Posterior vena cava (tissue), 2 donors: ENCODE data around the gene PBX4. TPM values are rescaled to one million over a fixed set of nuclear protein-coding genes. Genes with fewer than 3 reads are reported as not detected.
"Not testable (repeated sequence)": the region's sequence is repeated elsewhere in the genome, so short reads cannot be mapped to it uniquely, and the experiment has no call there.

Experiments used
- DNase-seq: peaks from one replicate; pipeline ENCODE4 v3.0.0-alpha.2; 2020; ENCODE audit warnings: low spot score
- intact Hi-C, 2 donors: fragments of 100-400 bp; cut with DNase I; formaldehyde crosslinking; loops; one replicate each; pipeline versions ENCODE4 v1.14.1 to v1.14.2; 2022 to 2023
- long read RNA-seq, 2 donors: library from polyadenylated mRNA; unstranded; transcript quantifications; one replicate each; pipeline ENCODE4 v2.0.0, GENCODE V29; 2020 to 2021
- total RNA-seq, 2 donors: library from RNA; stranded (reverse); fragmentation: NEBNext Ultra II Directional; extraction: Animal tissue kit (Norgen Biotek cat#: 25700); gene quantifications; one replicate each; pipeline ENCODE4 v1.2.1, GENCODE V29; 2021
- donor health status: DM: yes; HTN: yes; CAD: no.
- donor health status: DM: yes; HTN: yes; CAD: no.

Gene PBX4, protein sequence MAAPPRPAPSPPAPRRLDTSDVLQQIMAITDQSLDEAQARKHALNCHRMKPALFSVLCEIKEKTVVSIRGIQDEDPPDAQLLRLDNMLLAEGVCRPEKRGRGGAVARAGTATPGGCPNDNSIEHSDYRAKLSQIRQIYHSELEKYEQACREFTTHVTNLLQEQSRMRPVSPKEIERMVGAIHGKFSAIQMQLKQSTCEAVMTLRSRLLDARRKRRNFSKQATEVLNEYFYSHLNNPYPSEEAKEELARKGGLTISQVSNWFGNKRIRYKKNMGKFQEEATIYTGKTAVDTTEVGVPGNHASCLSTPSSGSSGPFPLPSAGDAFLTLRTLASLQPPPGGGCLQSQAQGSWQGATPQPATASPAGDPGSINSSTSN
- total RNA-seq = under 1 TPM; 0.29 to 0.93 TPM
- long read RNA-seq, donor 1 = 0 reads
- long read RNA-seq, donor 2, partial matches to known transcripts = 1 of 4 reads
- long read RNA-seq, donor 2, other reads (novel, unspliced or antisense) = 3 of 4 reads

DNA sequence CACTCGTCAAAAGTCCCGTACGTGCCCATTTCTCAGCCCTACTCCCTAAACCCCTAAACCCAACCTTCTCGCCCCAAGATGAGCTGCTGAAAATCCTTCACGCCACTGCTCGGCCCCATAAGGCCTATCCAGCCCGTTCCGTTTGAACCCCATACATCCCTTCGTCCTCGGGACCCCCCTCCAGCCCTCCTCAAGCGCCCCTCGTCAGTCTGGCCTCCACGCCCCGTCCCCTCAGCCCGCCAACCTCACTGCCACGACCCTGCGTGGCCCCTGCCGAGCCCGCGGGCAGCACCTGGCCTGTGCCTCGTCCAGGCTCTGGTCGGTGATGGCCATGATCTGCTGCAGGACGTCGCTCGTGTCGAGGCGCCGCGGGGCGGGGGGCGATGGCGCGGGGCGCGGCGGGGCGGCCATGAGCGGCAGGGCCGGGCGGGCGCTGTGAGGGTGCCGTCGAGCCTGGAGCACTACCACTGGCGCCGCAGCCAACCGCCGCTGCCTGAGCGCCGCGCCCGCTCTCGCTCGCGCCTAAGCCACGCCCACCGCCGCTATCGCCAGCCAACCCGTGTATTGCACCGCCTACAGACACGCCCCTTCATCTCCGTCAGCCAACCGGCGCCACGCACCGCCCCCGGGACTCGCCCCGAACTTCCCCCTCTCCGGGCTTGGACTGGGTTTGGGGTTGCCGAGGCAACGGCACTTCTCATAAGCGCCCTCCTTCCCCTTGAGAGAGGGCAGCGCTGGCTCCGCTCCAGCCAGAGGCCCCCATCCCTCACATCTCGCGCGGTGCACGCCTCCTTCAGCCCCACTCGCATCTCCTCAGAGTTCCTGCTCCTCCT lies at the start of gene PBX4:
PBX4 (minus strand) TSS at position 469 of the 833 bp plus-strand sequence; CDS start at position 411, 58 bp downstream.
- intact Hi-C loops = no loop called here
- peak; percentile 98 for DNase-seq

DNA sequence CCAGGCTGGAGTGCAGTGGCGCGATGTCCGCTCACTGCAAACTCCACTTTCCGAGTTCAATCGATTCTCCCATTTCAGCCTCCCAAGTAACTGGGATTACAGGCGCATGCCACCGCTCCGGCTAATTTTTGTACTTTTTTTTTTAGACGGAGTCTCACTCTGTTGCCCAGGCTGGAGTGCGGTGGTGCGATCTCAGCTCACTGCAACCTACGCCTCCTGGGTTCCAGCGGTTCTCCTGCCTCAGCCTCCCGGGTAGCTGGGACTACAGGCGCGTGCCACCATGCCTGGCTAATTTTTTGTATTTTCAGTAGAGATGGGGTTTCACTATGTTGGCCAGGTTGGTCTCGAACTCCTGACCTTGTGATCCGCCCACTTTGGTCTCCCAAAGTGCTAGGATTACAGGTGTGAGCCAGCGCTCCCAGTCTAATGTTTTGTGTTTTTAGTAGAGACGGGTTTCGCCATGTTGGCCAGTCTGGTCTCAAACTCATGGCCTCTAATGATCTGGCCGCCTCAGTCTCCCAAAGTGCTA lies 47.0 kb upstream of the PBX4 start:
- peak; percentile 42 for DNase-seq
- intact Hi-C loops = not testable (repeated sequence)

DNA sequence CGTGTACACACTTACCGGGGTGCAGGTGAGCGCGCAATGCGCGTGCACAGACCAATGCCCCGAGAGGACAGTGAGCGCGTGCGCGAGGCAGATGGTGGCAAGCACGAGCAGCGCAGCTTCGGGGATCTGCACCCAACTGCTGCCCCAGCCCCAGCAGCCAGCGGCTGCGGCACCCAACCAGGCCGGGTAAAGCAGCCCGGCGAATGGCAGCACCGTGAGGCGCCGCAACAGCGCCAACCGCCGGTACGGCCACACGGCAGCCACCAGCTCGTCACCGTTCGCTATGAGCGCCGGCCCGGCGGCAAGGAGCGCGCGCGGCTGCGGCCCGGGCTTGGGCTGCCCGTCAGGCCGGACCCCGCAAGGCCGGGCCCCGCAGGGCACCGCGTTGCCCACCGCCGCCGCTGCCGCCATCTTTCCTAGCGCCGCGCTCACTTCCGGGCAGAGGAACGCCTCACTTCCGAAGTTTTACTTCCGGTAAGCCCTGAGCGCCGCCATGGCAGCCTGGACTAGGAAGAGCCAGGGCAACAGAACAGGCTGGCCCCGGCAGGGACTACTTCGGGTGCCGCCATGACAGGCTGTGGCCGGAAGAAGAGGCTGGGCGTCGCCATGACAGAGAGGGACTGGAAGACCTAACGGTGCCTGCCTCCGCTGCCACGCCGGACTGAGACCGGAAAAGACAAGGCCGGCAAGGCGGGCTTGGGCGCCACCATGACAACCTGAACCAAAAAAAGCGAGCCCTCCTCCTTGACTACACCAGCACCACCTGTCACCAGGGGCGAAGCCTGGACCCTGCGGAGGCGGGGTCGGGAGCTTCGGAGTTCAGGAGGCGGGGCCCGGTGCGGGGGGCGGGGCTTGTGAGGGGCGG lies 45.0 kb upstream of the PBX4 start, which contains the start of gene ATP13A1:
ATP13A1 (minus strand) TSS at position 421 of the 865 bp plus-strand sequence; CDS start at position 411, 10 bp downstream.
- DNase-seq = peak; percentile 99
- intact Hi-C loops = no loop called here

DNA sequence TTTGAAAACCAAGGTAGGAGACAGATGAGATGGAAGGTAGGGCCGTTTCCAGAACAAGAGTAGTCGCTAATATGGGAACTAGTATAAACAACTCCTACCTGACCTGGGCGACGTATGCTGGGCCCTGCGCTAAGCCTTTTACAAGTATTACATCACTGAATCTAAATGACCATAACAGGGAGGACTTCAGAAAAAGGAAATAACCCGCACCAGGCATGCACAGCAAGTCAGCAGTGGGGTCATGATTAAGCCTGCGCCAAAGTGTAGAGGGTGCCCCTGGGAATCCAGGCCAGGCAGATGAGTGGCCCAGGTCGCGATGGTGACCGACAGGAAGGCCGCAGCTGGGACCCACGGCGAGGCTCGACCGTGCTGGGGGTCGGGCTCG lies 44.4 kb upstream of the PBX4 start:
- DNase-seq = no peak
- intact Hi-C loops = no loop called here

DNA sequence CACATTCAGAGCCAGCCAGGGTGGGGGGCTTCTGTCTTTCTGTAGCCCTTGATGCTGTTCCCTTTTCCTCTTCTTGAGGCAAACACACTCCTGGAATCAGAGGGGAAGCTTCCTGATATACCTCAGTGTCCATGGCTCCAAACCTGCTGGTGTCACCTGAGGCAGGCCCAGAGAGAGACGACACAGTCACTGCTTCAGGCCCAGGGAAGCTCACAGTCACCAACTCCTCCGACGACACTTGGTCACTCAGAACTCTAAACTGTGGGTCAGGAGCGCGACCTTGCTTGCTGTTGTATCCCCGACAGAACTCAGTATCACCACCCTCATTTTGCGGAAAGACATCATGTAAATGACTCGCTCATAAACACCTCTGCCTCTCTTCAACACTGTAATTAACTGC lies 43.9 kb upstream of the PBX4 start:
- intact Hi-C loops = no loop called here

DNA sequence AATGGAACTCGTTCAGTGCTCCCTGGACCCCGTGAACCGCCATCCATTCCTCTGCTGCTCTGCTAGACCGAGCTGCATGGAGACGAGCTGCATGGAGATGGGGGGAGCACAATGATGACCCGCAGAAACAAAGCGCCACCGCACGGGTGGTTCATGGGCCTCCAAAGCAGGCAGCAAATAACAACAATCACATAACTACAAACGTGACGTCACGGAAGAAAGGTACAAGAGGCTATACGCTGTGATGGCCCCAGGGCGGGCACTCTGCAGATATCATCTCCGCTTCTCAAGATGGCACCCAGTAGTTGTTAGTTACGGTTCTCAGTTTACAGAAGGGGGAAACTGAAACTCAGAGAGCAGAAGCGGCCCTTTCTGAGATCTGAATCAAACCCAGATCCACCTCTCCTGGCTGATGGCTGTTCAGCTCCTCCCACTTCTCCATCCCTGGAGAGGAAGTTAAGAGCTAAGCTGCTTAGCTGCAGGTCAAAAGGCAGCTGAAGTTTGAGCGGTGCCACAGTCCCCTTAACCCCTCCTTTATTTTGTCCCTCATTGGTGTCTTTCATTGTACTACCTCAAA lies 43.3 kb upstream of the PBX4 start:
- peak; percentile 63 for DNase-seq
- intact Hi-C loops = no loop called here

More for the DNA sequence above, 43.9 kb upstream of the PBX4 start:
- peak; percentile 64 for DNase-seq

DNA sequence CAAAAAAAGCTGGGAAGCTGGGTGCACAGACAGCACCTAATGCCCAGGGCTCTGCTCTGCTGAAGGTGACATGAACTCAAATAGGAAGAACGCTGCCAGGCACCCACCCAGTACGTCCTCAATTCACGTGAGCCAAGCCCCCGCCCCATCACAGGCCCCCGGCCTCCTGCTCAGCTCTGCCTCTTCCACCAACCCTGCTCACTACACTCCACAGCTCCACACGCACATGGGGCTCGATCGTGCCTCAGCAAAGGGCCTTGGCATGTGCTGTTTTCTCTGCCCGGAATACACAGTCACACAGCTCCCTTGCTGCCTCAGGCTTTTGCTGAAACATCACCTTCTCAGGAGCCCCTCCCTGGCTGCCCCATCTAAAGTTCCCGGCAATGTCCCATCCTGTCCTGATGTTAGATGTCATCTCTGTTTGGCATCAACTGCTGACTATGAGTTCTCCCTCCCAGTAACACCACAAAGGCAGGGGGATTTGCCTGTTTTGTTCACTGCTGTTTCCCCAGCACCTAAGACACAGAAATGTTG lies 42.7 kb upstream of the PBX4 start:
- DNase-seq = peak; percentile 53
- intact Hi-C loops = no loop called here

DNA sequence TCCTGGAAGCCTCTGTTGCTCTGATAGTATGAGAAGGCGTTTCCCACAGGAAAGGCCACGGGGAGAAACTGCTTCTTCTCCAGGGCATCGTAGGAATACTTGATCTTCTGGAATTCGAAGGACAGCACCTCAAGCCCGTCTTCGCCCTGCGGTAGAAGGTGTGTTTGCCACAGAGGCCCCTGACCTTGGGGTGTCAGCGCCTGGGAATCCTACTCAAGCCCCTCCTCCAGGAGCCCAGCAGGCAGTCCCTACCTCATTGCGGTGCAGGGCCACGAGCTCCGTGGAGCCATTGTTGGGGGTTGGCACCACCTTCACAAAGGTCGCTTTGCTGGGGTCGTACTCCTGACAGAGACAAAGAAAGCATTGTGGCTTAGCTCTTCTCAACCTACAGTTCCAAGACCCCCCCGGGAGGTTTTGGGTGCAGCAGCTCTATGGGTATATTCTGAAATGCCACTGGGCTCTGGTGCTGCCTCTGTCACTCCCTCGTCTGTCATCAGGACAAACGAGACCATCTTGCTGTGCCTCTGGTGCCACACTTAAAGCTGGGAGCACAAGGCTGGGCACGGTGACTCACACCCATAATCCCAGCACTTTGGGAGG lies 41.3 kb upstream of the PBX4 start:
- intact Hi-C loops = no loop called here

DNA sequence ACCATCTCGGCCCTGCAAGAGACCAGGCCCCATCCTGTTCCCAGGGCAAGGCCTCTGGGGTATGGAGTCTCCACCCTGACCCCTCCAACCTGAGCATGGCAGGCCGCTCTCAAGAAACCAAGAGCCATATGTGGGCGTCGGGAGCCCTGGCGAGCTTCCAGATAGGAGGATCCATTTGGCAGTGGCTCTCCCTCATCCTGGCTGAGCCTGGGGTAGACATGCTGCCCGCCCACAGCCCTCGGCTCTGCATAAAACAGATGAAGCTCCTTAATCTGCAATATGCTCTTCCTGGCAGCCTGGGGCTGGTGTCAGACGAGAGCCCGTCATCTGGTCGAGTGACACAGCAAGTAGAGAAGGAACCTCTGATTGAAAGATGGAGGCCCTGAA lies 38.9 kb upstream of the PBX4 start:
- intact Hi-C loops = no loop called here
- DNase-seq = peak; percentile 75

More for the DNA sequence above, 41.3 kb upstream of the PBX4 start:
- DNase-seq = peak; percentile 64

DNA sequence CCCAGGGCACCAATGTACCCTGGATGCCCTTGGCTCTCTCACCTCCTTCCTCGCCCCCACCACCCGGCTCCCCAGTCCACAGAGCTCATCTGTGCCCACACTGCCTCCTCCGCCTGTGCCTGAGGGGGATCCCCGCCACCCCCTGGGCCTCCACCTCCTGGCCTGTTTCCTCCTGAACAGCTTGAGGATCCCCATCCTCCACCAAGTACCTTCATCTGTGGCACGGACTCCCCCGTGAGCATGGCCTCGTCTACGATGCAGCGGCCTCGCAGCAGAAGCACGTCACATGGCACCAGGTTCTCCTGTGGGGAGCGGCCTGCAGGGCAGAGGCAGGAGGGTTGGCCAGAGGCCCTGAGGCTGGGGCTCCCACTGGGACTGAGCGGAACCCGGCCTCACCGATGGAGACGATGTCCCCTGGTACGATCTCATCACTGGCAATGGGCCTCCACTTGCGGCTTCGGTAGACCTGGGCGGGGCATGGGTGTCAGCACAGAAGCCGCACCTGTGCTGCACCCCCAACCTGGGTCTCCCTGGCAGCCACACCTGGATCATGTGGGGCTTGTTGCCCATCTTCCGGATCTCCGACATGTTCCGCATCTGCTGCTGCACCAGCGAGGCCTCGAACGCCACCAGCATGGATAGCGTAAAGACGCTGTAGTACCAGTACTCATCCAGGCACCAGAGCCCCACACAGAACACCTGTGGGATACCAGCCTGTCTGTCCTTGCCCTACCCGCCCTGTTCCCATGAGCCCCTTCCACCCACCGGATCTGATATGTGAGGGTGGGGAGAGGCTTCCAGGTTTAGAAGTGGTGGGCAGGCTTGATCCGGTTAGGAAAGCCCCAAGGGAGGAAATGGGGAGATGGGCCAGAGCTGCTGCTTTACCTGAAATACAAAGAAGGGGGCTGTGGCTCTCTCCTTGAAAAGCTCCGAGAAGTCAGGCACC lies 38.2 kb upstream of the PBX4 start:
- intact Hi-C loops = no loop called here
- DNase-seq = peak; percentile 68

DNA sequence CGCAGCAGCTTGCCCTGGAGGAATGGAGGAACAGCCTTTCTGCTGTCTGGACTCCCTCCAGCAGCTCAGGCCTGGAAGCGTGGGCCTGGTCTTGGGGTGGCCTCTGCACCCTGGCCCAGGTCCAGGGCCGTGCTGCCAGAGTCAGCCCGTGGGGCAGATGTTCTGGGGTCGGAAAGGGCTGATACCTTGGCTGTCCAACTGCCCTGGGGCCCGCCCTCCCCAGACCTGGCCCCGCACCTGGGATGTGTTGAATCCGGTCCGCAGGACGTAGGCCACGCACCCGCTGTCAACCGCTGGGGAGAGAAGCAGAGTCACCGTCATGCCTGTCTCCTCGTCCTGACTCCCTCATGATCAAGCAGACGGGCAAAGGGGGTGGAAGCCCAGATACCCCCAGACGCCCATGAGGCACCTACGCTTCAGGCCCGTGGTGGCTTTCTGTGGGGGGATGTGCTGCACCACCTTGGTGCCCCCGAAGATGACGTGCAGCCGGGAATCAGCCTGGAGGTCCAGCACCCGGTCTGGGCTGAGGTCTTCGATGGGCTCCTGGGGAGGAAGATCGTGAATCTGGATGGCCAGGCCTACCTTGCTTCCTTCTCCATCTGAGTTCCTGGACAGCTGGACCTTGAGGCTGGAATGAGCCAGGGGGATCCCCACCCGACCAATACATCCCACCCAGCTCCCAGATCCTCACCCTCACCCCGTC lies 37.3 kb upstream of the PBX4 start:
- intact Hi-C loops = no loop called here
- no peak for DNase-seq

DNA sequence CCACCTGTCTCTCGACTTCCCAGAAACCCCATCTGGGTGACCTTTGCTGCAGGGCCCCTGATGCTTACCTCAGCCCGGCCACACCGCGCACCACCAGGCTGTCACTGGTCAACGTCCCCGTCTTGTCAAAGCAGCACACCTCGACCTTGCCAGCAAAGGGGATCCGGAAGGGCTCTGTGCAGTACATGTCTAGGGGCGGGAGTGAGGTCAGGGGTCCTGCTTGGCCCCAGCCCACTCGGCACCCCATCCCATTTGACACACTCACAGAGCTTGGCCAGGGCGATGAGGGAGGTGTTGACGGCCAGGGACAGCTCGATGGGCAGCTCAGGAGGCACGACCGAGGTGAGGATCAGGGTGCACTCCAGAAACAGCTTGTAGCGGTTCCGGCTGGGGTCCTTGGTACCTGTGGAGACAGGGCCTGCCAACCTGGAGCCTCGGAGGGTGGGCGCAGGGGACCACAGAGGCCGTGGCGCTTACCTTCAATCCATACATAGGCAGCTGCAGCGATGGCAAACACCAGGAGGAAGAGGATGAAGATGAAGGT lies 36.6 kb upstream of the PBX4 start:
- DNase-seq = no peak
- intact Hi-C loops = no loop called here

DNA sequence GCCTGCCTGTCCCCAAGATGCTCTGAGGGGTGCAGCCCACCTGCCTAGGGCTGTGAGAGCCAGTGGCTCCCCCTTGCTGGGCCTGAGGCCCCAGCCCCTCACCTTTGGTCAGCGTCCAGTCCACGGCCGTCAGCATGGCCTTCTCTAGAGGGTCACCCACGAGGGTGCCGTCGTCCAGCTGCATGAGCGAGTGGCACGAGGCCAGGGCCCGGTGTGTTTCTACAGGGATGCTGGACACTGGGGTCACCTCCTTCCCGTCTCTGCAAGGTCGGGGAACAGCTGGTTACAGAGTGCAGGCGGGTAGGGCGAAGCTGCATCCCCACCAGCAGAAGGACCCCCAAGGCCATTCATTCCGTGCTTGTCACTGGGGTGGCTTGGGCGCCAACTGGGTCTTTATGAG lies 36.0 kb upstream of the PBX4 start:
- no peak for DNase-seq
- intact Hi-C loops = no loop called here

DNA sequence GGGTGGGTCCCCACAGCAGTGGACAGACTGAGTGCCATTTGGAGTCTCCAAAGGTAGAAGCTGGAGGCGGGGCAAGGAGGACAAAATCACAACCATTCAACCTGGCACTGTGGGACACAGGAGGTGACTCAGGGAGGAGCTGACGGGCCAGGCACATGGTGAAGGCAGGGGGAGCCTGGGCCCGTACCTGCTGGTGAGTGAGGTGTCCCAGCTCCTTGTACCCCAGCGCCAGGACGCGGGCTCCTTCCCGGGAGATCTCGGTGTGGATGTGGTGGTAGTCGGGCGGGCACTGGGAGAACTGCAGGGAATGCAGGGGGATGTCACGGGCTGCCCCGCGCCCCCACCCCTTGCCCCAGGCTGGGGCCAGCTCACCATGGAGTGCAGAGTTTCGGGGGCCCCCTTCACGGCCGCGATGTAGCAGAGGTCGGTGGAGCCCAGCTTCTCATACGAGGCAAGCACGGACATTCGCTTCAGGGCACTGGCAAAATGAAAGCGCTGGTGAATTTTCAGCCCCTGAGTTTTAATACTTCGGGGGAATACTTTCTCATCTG lies 35.2 kb upstream of the PBX4 start:
- DNase-seq = no peak
- intact Hi-C loops = no loop called here

DNA sequence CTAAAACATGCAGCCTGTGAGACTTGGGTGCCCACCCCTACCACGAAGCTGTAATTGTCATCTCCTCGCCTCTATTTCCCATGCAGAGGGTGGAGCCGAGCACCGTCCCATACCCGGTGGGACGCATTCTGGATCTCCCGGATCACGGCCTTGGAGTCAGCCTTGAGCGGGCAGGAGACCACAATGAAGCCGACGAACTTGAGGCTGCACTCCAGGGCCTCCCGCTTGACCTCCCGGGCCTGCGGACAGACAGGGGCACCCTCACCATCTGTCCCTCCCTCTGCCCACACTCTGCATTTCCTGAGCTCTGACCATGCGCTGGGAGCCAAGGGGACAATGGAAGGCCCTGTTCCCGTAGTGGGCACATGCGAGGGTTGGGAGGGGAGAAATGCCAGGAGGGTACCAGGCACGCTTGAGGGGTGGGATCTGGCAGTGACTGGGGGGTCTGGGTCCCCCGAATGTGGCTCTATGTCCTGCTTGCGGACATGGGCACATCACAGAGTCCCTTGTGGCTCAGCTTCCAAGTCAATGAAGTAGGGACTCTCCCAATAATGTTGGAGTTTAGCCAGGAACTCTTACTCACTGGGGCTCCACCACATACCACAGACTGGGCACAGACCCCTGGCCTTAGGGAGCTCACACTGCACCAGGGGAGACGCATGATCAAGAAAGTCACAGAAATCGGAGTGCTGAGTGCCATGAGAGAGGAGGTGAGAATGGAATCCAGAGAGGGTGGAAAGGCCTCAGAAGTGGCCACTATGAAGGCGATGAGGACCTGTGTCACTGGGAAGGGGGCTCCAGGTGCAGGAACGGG lies 34.2 kb upstream of the PBX4 start:
- no peak for DNase-seq
- intact Hi-C loops = no loop called here
